GM21825 (cell line): ENCODE measurements around the gene SLC38A2.
"Not testable (repeated sequence)": the region's sequence is repeated elsewhere in the genome, so short reads cannot be mapped to it uniquely, and the experiment has no call there.

Experiments
- ATAC-seq: cut with Tn5 transposase; IDR thresholded peaks from one replicate; pipeline ENCODE4 v1.9.1; 2021; ENCODE audit warnings: mild to moderate bottlenecking, moderate library complexity; ENCODE audit not compliant: unreplicated experiment

SLC38A2 gene

DNA sequence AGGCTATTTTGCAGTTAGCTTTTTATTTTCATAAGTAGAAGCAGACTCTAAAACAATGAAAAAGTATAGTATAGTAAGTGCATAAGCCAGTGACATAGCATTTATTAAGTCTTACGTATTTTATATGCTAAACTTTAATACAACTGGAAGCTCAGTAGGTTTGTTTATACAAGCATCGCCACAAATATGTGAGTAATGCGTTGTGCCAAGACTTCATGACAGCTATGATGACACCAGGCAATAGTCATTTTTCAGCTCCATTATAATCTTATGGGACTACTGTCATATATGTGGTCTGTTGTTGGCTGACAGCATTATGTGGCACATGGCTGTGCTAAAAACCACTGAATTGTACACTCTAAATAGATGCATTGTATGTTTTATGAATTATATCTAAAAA is 40.3 kb downstream of the SLC38A2 start:
- ATAC-seq: no peak

DNA sequence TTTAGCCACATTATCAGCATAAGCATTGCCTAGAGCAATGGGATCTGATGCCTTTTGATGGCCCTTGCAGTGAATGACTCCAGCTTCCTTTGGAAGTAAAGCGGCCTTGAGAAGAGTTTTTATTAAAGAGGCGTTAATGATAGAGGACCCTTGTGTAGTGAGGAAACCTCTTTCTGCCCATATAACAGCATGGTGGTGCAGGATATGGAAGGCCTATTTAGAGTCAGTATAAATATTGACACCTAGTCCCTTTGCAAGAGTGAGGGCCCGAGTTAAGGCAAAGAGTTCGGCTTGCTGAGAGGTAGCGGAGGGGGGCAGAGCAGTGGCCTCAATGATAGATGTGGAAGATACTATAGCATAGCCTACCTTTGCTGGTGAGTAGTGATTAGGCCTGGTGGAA is 47.5 kb downstream of the SLC38A2 start:
- ATAC-seq: not testable (repeated sequence)

DNA sequence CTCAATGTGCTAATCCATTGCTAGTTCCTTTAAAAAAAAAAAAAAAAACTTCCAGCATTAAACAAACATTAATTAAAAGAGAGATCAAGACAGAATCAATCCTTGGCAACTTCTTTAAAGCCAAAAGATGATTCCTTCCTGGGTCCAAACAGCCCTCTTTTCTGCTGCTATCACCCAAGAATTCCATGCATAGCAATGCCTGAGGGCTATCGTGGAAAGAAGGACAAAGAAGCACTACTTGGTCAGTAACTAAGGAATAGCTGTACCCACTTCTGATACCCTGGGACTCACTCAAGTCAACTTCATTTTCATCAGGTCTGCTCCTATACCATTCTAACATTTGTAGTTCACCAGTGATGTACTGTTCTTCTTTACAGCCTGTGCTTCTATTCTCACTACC is 51.8 kb downstream of the SLC38A2 start:
- no peak for ATAC-seq

DNA sequence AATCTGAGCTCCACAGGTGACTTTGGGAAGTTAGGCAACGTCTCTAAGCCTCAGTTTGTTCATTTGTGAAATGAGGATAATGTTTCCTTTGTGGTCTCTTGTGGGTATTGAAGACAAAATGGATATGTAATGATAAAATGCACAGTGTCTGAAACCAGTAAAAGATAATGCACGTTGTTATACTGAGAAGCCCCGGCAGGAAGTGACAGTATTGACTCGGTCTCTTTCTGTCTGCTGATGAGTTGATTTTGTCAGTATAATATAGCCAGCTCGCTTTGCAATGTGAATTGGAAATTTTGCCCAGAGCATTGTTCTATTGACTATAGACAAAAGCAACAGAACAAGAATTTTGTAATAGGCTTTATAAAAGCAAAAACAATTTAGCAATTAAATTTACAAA is 54.5 kb downstream of the SLC38A2 start:
- no peak for ATAC-seq
